Superior temporal gyrus (tissue), 1 donor: ENCODE measurements around the gene DCTN1.

ENCODE experiments used
- DNase-seq: peaks from one replicate; pipeline ENCODE4 v3.0.0-alpha.2; 2016; ENCODE audit errors: extremely low spot score

DCTN1 gene

DNA sequence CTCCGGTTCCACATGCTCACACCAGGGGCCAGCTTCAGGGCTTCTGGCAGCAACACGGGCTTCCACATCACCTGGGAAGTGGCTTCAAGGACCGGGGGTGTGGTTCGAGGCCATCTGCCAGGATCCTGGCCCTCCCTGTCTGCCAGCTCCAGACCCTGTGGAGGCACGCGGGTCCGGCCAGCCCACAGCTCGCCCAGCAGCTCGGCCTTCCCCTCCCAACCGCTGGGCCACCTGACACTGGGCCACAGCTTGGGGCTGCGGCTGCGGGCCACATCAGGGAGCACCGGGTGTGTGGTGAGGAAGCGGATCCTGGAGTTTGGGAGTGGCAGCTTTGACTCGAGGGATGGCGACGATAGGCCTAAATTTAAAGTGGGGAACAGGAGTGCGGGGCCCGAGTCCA is 34.3 kb upstream of the DCTN1 start:
- no peak for DNase-seq

DNA sequence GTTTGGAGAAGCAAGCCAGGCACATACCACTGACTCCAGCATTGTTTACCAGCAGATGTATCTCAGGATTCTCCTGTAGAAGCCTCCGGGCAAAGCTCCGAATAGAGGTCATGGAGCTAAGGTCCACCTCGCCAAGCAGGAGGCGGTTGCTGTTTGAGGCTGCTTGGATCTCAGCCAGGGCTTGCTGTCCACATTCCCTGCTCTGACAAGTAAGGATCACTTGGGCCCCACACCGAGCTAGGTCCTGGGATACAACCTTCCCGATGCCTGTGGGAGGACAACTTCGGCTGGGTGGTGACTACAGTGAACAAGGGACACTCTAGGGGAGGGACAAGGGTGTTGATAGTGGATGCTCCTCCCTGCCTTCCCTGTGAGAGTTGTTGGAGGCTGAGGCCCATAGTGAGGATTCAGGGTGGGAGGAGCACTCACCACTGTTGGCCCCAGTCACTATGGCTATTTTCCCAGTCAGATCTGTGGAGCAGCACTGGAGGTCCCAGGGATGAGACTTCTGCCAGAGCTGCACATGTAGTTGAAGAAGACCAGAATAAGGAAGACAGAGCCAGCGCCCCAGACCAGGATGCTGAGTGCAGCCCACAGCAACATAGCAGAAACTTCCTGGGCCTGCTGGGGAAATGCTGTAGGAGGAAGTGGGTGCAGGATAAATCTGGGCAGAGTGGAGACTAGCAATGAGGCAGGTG is 33.0 kb upstream of the DCTN1 start:
- DNase-seq = no peak

DNA sequence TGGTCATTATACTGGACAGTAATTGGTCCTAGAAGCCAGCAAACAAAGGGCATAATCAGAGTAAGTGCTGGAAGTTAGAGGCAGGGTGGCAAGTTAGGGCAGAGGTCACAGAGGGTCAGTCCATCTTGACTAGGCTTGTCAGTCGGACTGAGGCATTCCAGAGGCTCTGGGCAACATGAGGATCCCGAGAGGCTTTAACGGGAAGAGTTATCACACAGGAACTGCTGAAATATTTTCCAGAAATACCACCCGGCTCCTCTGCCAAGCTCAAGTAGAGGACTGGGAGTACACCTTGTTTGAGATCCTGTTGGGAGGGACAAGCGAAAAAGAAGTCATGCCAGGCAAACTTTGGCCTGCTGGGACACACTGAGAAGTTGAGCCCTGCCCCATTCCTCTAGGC is 27.6 kb upstream of the DCTN1 start:
- DNase-seq = no peak

DNA sequence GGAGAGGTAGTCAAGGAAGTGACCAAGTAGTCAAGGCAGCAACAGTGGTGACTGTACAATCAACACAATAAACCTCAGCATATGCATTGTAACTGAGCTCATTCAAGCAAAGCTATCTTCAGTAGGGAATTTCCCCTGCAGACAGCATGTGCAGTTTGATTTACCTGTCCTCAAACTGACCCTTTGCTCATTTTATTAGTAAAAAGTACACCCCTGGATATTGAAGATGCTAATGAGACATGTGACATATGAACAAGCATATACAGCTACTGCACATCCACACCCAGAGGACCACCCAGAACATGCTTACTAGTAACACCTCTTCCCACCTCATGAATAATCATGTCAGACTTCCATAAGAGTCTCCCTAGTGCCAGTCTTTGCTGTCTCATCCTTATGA is 25.9 kb upstream of the DCTN1 start:
- no peak for DNase-seq

- no peak for DNase-seq
These were observed 21.8 kb upstream of the DCTN1 start for GRCh38 chr2:74401891-74402290.

DNA sequence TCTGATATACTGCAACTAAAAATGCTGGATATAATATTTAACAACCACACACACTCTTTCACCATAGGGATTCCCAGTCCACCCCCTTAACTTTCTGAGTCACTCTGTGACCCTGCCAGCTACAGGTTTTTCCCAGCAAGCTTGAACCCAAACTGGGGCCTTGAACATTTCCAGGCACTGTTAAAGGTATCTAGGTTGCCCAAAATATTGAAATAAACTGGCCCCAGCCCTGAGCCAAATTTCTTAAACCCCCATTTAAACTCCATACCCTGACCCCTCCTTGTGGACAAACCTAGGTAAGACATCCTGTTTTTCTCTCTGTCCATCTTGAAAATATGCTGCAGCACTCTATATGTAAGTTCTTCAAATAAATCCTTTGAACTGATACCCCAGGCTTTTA is 19.7 kb upstream of the DCTN1 start:
- no peak for DNase-seq

- no peak for DNase-seq
These were observed 16.0 kb upstream of the DCTN1 start for GRCh38 chr2:74396149-74396548.

DNA sequence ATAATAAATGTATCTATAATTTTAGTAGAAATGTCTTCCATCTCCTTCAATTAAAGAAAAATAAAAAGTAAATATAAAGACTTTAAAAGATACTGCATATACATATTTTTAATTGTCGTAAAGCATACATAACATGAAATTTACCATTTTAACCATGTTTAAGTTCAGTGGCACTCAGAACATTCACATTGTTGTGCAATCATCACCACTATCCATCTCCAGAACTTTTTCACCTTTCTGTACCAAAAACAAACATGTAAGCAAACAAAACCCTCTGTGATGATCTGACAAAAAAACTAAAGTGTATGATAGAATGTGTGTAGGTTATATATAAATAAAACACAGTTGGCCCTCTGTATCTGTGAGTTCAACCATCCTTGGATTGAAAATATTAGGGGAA is 13.4 kb upstream of the DCTN1 start:
- no peak for DNase-seq

GRCh38 chr2:74392449-74392743 is 12.3 kb upstream of the DCTN1 start:
- DNase-seq = no peak

DNA sequence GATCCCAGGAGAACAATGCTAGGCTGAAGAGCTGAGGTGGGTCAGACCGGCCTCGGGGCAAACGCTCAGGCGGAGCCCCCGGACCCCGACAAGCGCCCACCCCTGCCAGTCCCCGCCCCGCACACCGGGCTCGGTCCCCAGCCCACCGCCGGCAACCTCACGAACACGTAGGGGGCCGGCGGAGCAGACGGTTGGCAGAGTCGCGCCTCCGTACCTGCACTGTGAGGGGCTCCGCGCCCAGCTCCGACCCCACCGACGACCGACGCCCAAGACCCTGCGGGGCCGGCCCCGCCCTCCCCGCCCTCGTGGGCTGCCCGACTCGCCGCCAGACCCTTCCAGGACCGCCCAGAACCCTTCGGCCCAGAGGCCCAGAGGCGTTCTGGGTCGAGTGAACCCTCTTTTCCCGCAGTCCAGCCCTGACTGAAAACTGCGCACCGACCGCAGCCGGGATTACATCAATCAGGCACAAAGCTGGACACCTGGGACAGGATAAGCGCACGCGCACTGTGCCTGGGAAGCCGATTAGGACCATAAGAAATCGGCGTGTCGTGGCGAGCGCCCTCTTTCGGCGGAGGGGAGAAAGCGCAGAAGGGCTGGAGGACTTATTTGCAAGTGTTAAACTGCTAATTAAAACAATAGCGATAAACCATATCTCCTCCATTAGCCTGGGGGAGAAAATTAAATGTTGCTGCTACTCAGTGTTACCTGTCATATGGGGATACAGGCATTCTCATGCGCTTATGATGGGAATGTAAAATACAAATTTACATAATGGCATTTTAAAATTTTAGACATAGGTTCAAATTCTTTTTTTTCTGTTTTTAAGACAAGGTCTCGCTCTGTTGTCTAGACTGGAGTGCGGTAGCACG is 11.7 kb upstream of the DCTN1 start:
- peak; percentile 98 for DNase-seq

DNA sequence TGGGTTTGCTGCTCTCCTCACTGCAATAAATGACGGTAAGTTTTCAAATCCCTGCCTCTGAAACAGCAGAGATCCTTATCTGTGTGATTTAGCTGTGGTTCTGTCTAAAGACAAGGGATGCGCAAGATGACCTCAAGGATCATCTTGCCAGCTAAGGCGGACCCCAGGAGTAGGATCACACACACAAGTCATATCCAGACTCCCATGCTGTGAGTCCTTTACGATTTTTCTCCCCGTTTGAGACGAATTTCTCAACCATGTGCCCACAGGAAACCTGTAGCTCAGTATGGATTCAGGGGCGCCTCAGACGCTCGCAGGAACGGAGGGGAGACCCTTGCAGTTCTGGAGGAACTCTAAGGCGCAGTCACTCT is 11.1 kb upstream of the DCTN1 start:
- DNase-seq = peak; percentile 48

DNA sequence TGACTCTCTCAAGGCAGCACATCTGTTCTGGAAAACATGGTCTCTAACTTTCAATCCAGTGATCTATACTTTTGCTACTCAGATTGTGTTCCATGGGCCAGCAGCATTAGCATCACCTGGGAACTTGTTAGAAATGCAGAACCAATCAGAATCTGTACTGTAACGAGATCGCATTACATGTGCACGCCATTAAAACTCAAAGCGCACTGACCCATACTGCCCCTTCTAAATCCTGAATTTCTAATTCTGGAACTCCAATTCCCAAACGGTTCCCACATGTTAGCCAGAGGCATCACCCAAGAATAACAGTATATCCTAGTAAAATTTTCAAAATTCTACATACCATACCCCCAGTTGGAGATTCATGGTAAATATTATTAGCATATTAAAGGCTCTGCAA is 10.5 kb upstream of the DCTN1 start:
- peak; percentile 22 for DNase-seq

GRCh38 chr2:74387346-74387745 is 7.2 kb upstream of the DCTN1 start:
- peak; percentile 74 for DNase-seq

GRCh38 chr2:74385396-74385795 is 5.3 kb upstream of the DCTN1 start:
- peak; percentile 94 for DNase-seq

GRCh38 chr2:74384051-74384450 is 3.9 kb upstream of the DCTN1 start:
- DNase-seq = no peak

GRCh38 chr2:74383254-74383653 is 3.1 kb upstream of the DCTN1 start:
- DNase-seq = no peak

DNA sequence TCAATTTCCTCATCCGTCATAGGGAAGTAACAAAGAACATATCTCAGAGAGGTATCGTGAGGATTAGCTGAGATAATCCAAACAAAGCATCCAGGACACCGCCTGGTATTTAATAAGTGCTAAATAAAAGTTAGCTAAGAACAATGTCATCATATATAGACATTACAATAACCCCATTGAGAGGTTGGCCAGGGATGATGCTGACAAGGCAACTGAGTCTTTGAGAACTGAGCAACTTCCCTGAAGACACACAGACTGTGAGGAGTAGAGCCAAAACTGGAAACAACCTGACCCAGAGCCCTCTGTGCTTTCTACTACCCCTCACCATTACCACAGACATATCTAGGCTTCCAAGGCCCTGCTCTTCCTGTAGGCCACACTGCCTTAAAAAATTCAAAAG is 1.6 kb upstream of the DCTN1 start:
- no peak for DNase-seq

GRCh38 chr2:74378007-74378406 is 2.1 kb downstream of the DCTN1 start:
- no peak for DNase-seq

DNA sequence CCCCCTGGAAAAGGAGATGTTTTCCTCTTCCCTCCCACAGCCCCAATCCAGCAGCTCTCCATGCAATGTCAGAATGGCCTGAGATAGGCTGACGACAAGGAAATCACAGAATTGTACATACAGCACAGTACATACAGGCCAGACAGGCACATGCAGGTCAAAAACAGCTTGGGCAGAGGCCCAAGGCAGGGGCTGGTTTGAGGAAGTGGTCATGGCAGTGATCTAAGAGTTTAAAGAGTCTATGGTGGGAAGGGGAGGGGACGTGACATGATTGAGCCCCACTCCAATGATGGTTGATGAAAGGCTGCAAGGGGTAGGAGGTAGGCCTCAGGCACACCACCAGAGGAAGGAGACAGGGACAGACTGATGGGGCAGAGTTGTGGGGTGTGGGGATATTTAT is 4.3 kb downstream of the DCTN1 start:
- no peak for DNase-seq

GRCh38 chr2:74374509-74375205 is 5.5 kb downstream of the DCTN1 start:
- peak; percentile 98 for DNase-seq

DNA sequence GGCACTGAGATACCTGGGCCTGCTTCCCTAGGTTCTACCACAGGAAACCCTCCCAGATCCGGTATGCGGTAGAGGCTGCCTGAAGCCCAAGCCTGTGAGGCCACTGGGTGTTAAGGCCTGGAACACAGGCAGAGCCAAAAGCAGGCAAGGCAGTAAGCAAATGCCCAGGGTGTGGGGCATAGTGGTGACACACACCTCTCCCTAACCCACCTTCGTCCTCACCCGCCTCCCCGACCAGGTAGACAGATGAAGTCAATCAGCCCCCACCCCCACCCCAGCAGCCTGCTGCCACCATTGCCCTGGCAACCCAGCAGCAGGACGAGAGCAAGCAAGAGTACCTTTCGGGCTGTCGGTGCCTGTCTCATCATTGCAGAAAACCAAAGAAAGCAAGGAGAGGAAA is 6.1 kb downstream of the DCTN1 start:
- peak; percentile 11 for DNase-seq

GRCh38 chr2:74373221-74373676 is 6.9 kb downstream of the DCTN1 start:
- no peak for DNase-seq

- DNase-seq = no peak
These were observed 7.4 kb downstream of the DCTN1 start for GRCh38 chr2:74372674-74373073.
